ENCODE measurements around the gene VSX2. TPM values are rescaled to one million over a fixed set of nuclear protein-coding genes. Genes with fewer than 3 reads are reported as not detected.
A peak's percentile ranks its signal among the peaks of the same experiment; 100 is the strongest.

VSX2 gene
- total RNA-seq, 1 donor from 2014 or later: not detected

DNA sequence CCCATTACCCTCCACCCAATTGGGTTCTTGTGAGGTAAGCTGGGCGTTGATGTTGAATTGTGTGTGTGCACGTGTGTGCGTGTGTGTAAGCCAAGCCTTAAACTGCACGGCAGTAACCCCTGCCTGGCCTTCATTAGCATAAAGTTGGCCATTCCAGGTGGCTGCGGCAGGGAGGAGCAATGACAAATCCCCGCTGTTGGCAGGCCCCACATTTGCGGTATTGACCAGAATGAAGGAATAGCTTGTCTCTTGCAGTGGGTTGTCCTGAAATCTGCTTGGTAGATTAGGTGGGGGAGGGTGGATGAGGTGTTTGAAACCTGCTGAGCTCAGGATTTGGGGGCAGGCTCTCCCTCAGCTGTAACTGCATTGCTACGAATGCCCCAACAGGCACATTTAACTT lies 7.3 kb downstream of the VSX2 start:
- DNase-seq: no peak
- H3K27ac ChIP-seq (replicated peaks): no peak overlapping the region
- no peaks in the 10 kb centered on the region for H3K9me3 ChIP-seq (replicated peaks)
- H3K4me1 ChIP-seq: peaks cover 6% of the 10 kb centered on the region
- H3K36me3 ChIP-seq: no peaks in the 10 kb centered on the region
- no peak overlapping the region for H3K4me3 ChIP-seq
- H3K27me3 ChIP-seq (ENCODE audit: low read depth): peaks cover 72% of the 10 kb centered on the region
- intact Hi-C loops (cut with micrococcal nuclease): loop anchor here (10.0 kb wide), 1 partner anchor 132 kb away; no protein-coding TSS in a partner anchor
- TF ChIP-seq, protein P1, sequence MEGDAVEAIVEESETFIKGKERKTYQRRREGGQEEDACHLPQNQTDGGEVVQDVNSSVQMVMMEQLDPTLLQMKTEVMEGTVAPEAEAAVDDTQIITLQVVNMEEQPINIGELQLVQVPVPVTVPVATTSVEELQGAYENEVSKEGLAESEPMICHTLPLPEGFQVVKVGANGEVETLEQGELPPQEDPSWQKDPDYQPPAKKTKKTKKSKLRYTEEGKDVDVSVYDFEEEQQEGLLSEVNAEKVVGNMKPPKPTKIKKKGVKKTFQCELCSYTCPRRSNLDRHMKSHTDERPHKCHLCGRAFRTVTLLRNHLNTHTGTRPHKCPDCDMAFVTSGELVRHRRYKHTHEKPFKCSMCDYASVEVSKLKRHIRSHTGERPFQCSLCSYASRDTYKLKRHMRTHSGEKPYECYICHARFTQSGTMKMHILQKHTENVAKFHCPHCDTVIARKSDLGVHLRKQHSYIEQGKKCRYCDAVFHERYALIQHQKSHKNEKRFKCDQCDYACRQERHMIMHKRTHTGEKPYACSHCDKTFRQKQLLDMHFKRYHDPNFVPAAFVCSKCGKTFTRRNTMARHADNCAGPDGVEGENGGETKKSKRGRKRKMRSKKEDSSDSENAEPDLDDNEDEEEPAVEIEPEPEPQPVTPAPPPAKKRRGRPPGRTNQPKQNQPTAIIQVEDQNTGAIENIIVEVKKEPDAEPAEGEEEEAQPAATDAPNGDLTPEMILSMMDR (IDR thresholded peaks at IDR 0.05; ENCODE audit: borderline replicate concordance): no peak

DNA sequence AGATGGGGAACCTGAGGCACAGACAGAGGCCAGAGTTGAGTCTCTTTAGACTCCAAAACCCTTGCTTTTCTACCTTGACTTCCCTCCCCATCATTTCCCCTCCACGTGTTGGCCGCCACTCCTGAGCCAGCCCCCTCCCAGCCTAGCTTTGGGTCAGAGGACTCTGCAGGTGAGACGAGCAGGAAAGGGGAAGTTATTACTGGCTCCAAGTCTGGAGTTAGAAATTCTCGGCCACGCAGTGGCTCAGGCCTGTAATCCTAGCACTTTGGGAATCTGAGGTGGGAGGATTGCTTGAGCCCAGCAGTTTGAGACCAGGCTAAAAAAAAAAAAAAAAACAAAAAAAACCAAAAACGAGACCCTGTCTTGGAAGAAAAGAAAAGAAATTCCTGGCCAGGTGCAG lies 8.8 kb downstream of the VSX2 start:
- Histone ChIP-seq H3K27ac (replicated peaks) (no peak overlapping the region), H3K4me3 (no peak overlapping the region), H3K36me3 (no peaks in the 10 kb centered on the region), H3K9me3 (replicated peaks) (no peaks in the 10 kb centered on the region), H3K4me1 (peaks cover 7% of the 10 kb centered on the region), H3K27me3 (ENCODE audit: low read depth) (peaks cover 71% of the 10 kb centered on the region)
- no peak for DNase-seq
- TF ChIP-seq, protein P1 (IDR thresholded peaks at IDR 0.05; ENCODE audit: borderline replicate concordance): no peak
- intact Hi-C loops (cut with micrococcal nuclease): loop anchor here (10.0 kb wide), 1 partner anchor 133 kb away; no protein-coding TSS in a partner anchor

DNA sequence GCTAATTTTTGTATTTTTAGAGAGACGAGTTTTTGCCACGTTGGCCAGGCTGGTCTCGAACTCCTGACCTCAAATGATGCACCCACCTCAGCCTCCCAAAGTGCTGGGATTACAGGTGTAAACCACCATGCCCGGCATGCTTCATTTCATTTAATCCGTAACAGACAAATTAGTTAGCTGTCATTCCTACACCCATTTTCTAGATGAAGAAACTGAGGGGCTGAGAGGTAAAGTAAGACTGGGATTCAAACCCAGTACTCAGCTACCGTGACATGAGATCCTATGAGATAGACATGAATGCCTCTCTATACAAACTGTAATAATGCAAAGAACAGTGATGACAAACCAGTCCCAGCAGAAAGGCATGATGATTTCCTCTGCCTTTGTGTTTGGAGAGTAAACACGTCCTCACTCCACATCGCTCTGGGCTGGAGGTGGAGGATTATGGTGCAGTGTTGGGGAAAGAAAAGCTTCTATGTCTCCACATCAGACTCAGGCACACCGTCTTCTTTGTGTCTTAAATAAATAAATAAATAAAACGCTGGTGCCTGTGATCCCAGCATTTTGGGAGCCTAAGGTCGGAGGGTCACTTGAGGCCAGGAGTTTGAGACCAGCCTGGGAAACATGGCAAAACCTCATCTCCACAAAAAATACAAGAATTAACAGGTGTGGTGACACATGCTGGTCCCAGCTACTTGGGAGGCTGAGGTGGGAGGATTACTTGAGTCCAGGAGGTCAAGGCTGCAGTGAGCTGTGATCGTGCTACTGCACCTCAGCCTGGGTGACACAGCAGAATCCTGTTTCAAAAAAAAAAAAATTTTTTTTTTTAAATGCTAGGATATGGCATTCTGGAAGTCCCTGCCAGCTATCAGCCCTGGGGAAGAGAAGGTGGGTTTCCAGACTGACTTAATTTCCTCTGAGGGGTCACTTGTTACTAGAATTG lies 10.5 kb downstream of the VSX2 start:
- H3K9me3 ChIP-seq (replicated peaks): no peaks in the 10 kb centered on the region
- intact Hi-C loops (cut with micrococcal nuclease): loop anchor here (10.0 kb wide), 1 partner anchor 135 kb away; no protein-coding TSS in a partner anchor
- no peak for DNase-seq
- H3K4me1 ChIP-seq: peaks cover 7% of the 10 kb centered on the region
- no peaks in the 10 kb centered on the region for H3K36me3 ChIP-seq
- no peak overlapping the region for H3K4me3 ChIP-seq
- TF ChIP-seq, protein P1 (IDR thresholded peaks at IDR 0.05; ENCODE audit: borderline replicate concordance): no peak
- H3K27me3 ChIP-seq (ENCODE audit: low read depth): peaks cover 64% of the 10 kb centered on the region
- no peak overlapping the region for H3K27ac ChIP-seq (replicated peaks)

DNA sequence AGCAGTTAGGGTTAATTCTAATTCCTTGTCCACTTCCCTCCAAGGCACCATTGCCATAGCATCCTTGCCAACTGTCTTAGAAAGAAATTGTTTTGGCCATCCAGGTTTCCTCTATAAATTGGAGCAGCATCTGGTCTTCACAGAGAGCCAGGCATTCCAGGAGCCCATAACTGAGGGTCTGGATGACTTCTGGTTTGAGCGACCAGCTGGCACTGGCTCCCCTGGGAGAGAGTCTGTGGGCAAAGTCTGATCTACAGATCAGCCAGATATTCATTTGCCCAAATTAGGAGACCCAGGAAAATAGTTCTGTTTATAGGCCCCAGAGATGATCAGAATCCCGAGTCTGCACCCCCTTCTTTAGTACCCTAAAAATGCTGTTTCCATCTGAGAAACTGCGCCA lies 16.0 kb downstream of the VSX2 start:
- H3K9me3 ChIP-seq (replicated peaks): no peaks in the 10 kb centered on the region
- TF ChIP-seq, protein P1 (IDR thresholded peaks at IDR 0.05; ENCODE audit: borderline replicate concordance): no peak
- intact Hi-C loops (cut with micrococcal nuclease): no loop called here
- peaks cover 24% of the 10 kb centered on the region for H3K4me1 ChIP-seq
- no peak overlapping the region for H3K27ac ChIP-seq (replicated peaks)
- H3K36me3 ChIP-seq: no peaks in the 10 kb centered on the region
- DNase-seq: no peak
- no peak overlapping the region for H3K4me3 ChIP-seq
- peaks cover 34% of the 10 kb centered on the region for H3K27me3 ChIP-seq (ENCODE audit: low read depth)

DNA sequence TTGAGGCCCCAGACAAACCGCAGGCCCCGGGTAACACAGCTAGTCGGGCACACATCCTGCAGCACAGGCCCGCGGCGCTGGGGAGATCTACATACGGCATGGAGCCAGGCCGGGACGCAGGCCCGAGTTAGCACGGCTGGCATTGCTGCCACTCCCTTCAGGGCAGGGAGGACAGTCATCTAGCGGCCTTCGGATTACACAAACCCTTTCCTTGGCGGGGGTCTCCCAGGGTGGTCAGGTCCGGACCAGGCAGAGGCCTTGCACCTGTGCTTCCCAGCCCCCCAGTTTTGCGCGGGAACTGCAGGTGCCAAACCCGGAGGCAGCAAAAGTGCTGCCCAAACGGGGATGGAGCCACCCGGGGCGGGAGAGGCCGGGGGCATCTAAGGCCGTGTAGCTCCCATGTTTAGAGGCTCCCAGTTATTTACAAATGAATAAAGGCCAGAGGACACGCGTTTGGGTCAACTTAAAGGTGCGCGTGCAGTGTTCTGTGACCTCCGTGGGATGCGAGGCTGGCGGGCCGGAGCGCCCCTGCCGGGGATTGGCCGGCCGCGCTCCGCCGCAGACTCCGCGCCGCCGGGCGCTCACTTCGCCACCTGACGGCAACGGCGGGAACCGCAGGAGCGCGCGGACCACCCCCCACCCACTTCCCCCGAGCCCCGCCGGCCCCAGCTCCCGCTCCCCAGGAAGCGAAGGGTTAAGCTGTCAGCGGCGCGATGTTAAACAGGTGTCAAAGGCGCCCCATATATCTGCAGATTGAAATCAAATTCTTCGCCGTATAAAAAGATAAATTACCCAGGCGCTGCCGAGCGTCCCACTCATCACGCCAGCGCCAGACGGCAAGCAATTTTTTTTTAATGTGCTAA lies 18.1 kb downstream of the VSX2 start:
- Histone ChIP-seq H3K27me3 (ENCODE audit: low read depth) (peaks cover 28% of the 10 kb centered on the region), H3K4me1 (peaks cover 17% of the 10 kb centered on the region), H3K36me3 (no peaks in the 10 kb centered on the region), H3K4me3 (peak overlapping the region; percentile 88), H3K9me3 (replicated peaks) (no peaks in the 10 kb centered on the region), H3K27ac (replicated peaks) (peak overlapping the region; percentile 23)
- DNase-seq: peak; percentile 31
- intact Hi-C loops (cut with micrococcal nuclease): no loop called here
- TF ChIP-seq, protein P1 (IDR thresholded peaks at IDR 0.05; ENCODE audit: borderline replicate concordance): peak; percentile 99
